Measurements from ENCODE around the gene ARSK.

The ARSK gene

GRCh38 chr5:95649274-95649673 lies 94.4 kb downstream of the ARSK start:
- DNase-seq (ENCODE audit: low read depth), result no peak

DNA sequence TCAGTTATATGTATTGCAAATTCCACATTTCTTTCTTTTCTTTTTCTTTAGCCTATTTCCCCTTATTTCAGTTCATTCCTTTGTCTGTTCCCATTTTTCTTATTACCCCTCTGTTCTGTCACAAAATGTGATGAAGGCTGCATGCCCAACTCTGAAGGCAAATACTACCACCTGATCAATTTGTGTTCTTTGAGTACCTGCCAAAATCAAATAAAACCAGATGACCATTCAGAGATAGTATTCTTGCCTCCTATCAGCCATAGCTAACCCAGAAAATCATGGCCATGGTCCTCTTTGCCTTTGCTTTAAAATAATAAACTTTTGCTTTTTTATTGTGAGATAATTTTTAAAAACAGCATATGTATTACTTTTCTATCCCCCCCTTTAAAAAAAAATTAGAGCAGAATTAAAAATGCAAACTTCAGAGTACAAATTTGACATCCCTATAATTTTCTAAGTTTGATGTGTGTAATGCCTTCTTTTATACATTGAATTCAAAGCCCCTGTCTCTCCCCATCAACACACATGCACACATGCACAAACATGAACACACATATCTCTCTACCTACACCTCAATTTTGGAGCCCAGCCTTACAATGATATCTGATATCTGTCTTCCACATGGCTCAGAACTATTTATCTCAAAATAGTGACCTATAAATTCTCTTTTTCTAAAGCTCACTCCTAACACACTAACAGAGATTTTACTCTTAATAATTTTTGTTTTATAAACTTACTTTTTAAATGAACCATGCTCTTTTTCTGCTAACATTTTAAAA lies 95.1 kb downstream of the ARSK start:
- DNase-seq (ENCODE audit: low read depth), result no peak

- no peak for DNase-seq (ENCODE audit: low read depth)
These were observed 97.9 kb downstream of the ARSK start for GRCh38 chr5:95652849-95653248.

DNA sequence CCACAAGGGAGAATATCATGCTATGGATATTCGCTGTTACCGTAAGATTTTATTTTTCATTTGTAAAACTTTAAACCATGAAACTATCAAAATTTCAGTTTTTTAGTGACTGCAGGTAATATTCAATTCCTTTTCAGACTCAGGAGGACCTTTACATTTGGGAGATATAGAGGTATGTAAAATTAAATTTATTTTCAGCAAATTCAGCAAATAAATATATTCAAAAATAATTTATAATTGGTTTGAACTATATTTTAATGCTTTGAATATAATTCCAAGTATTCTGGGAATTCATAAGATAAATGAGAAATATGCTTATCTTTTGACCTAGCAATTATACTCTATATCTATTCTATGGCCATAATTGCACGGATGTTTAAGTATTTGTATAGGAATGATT lies 99.3 kb downstream of the ARSK start:
- no peak for DNase-seq (ENCODE audit: low read depth)

Measured in CMK (cell line).